Lung (tissue), 12 donors: ENCODE data around the gene NDUFV1. TPM values are rescaled to one million over a fixed set of nuclear protein-coding genes. Genes with fewer than 3 reads are reported as not detected.
A peak's percentile ranks its signal among the peaks of the same experiment; 100 is the strongest.

Experiments
- ATAC-seq: fragments of 200-7000 bp; cut with Tn5 transposase; one replicate; pipeline ENCODE4 v1.9.1; 2020; ENCODE audit warnings: moderate number of reproducible peaks; ENCODE audit not compliant: insufficient read depth, low FRiP score
- DNase-seq, 3 donors: peaks; one replicate each; pipeline ENCODE4 v3.0.0-alpha.2; 2013 to 2017
- H3K27ac ChIP-seq, 2 donors: one replicate each; pipeline ENCODE4 v1.5.1; 2013; ENCODE audit warnings: mild to moderate bottlenecking in 2 of 2, moderate library complexity in 2 of 2, control low read depth in 1 of 2, inconsistent platforms in 1 of 2, low read depth in 1 of 2, low read length in 1 of 2
- H3K27me3 ChIP-seq, 3 donors: one replicate each; pipeline ENCODE4 v1.5.1; 2013; ENCODE audit warnings: low read length in 2 of 3; ENCODE audit not compliant: control insufficient read depth in 3 of 3, insufficient read depth in 3 of 3
- H3K36me3 ChIP-seq, 4 donors: one replicate each; pipeline ENCODE4 v1.5.1; 2013; ENCODE audit warnings: low read length in 4 of 4, mild to moderate bottlenecking in 1 of 4, moderate library complexity in 1 of 4; ENCODE audit not compliant: control insufficient read depth in 4 of 4, insufficient read depth in 4 of 4
- H3K4me1 ChIP-seq, 5 donors: one replicate each; pipeline ENCODE4 v1.5.1; 2013; ENCODE audit warnings: low read length in 5 of 5, mild to moderate bottlenecking in 2 of 5, moderate library complexity in 1 of 5; ENCODE audit not compliant: control insufficient read depth in 5 of 5, insufficient read depth in 5 of 5
- H3K4me3 ChIP-seq: one replicate; pipeline ENCODE4 v1.5.1; 2013; ENCODE audit warnings: mild to moderate bottlenecking, control low read depth, moderate library complexity
- H3K9ac ChIP-seq, 2 donors: one replicate each; pipeline ENCODE4 v1.5.1; 2013; ENCODE audit warnings: low read length in 2 of 2, control low read depth in 1 of 2; ENCODE audit not compliant: insufficient read depth in 1 of 2
- H3K9me3 ChIP-seq, 4 donors: one replicate each; pipeline ENCODE4 v1.5.1; 2013; ENCODE audit warnings: low read length in 3 of 4, mild to moderate bottlenecking in 1 of 4, moderate library complexity in 1 of 4; ENCODE audit not compliant: control insufficient read depth in 4 of 4, insufficient read depth in 3 of 4
- CTCF ChIP-seq: IDR thresholded peaks from 2 replicates; pipeline ENCODE4 v1.5.1; 2012; ENCODE audit warnings: mild to moderate bottlenecking; ENCODE audit errors: control extremely low read depth, extremely low read depth
- WGBS, 2 donors: extraction: QIAGEN DNeasy Blood & Tissue Kit; methylation state at CpG; one replicate each; pipeline ENCODE4 v1.1.7; 2013; 5-methylcytosine and 5-hydroxymethylcytosine counted together
- polyA plus RNA-seq, 2 donors: library from polyadenylated mRNA; stranded (reverse); fragments of 200-250 nt; gene quantifications; one replicate each; pipeline ENCODE4 v1.2.1, GENCODE V29; 2013
- total RNA-seq, 2 donors: library from RNA; depleted of rRNA in 1 of 2; stranded (reverse); fragments of >200 nt in 1 of 2; gene quantifications; one replicate each; pipeline ENCODE4 v1.2.1, GENCODE V29; 2014 to 2021
- donor health status: control.
- donor health status: control.
- donor health status: Bipolar disorder and iron deficiency.
- donor health status: healthy.
- donor health status: DM: yes; HTN: yes; CAD: no.

The NDUFV1 gene
- total and polyA plus RNA-seq, 4 donors = 113 to 191 (median 140) TPM

DNA sequence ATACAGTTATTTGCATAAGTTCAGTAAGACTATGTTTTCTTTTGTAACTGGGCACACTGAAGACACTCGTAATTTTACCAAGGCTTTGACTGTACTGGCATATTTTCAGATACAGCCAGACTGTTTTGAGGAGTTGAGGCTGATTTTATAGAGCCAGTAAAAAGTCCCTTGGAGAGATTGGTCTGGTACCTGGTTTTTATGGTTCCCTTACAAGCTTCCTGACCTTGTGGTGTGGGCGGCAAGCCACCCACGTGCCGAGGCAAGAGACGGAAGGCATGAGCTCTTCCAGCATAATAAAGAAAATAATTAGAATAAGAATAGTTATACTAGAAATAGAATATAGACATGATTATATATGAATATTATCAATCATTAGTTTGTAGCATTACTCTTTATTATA, 34.4 kb upstream of the NDUFV1 start:
- no peaks in the 10 kb centered on the region for H3K36me3 ChIP-seq
- no peaks in the 10 kb centered on the region for H3K27me3 ChIP-seq
- TF ChIP-seq CTCF = no peak
- no peak overlapping the region for H3K27ac ChIP-seq
- no peak for DNase-seq
- no peak overlapping the region for H3K4me3 ChIP-seq
- ATAC-seq = no peak
- no peak overlapping the region for H3K9ac ChIP-seq
- WGBS, 2 donors = 20 to 26% methylated on average over 5 of the region's 5 CpGs
- H3K4me1 ChIP-seq = peaks cover 0 to 2% (median 0%) of the 10 kb centered on the region in 5 donors
- H3K9me3 ChIP-seq = no peaks in the 10 kb centered on the region

DNA sequence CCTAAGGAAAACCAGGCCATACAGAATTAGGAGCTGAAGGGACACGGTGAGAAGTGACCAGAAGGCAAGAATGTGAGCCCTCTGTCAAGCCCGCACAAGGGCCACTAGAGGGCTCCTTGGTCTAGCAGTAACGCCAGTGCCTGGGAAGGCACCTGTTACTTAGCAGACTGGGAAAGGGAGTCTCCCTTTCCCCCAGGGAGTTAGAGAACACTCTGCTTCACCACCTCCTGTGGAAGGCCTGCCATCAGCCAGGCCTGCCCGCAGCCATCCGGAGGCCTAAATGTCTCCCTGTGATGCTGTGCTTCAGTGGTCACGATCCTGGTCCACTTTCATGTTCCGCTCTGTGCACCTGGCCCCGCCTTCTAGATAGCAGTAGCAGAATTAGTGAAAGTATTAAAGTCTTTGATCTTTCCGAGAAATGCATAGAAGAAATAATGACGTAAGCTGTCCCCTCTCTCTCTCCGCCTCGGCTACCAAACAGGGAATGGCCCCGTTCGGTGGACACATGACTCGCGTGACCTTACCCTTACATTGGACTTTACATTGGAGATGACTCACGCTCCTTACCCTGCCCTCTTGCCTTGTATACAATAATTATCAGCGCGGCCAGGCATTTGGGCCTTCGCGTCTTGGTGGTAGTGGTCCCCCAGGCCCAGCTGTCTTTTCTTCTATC, 33.9 kb upstream of the NDUFV1 start:
- 56 to 72% methylated on average over 21 of the region's 21 CpGs for WGBS, 2 donors
- H3K27ac ChIP-seq = no peak overlapping the region

GRCh38 chr11:67574938-67575337, 31.8 kb upstream of the NDUFV1 start:
- H3K9me3 ChIP-seq = no peaks in the 10 kb centered on the region
- no peak overlapping the region for H3K27ac ChIP-seq
- no peak overlapping the region for H3K9ac ChIP-seq
- TF ChIP-seq CTCF = no peak
- H3K4me3 ChIP-seq = no peak overlapping the region
- no peak for ATAC-seq
- peaks cover 0 to 2% (median 0%) of the 10 kb centered on the region in 5 donors for H3K4me1 ChIP-seq
- DNase-seq = no peak
- WGBS, 2 donors = 42 to 55% methylated on average over 3 of the region's 3 CpGs
- no peaks in the 10 kb centered on the region for H3K36me3 ChIP-seq
- no peaks in the 10 kb centered on the region for H3K27me3 ChIP-seq

More for the DNA sequence above, 33.9 kb upstream of the NDUFV1 start:
- Histone ChIP-seq H3K9ac (no peak overlapping the region), H3K4me1 (peaks cover 0 to 2% (median 0%) of the 10 kb centered on the region in 5 donors), H3K27me3 (no peaks in the 10 kb centered on the region), H3K9me3 (no peaks in the 10 kb centered on the region), H3K4me3 (no peak overlapping the region), H3K36me3 (no peaks in the 10 kb centered on the region)
- peak; percentile 74 for TF ChIP-seq CTCF
- DNase-seq (peak; percentile 43 to 64 (median 50)), ATAC-seq (no peak)
